Right renal pelvis (tissue), 4 donors: ENCODE results near the gene CORO2B. TPM values are rescaled to one million over a fixed set of nuclear protein-coding genes. Genes with fewer than 3 reads are reported as not detected.
"Not testable (repeated sequence)": the region's sequence is repeated elsewhere in the genome, so short reads cannot be mapped to it uniquely, and the experiment has no call there.

Source experiments
- DNase-seq, 4 donors: peaks; one replicate each; pipeline ENCODE4 v3.0.0-alpha.2; 2013; ENCODE audit warnings: low read depth in 4 of 4, low spot score in 3 of 4, missing footprints in 1 of 4
- polyA plus RNA-seq, 4 donors: library from polyadenylated mRNA; unstranded; fragments of 120-200 nt; gene quantifications; one replicate each; pipeline ENCODE4 v1.2.1, GENCODE V29; 2013; ENCODE audit not compliant: insufficient read length in 4 of 4

Gene CORO2B
- polyA plus RNA-seq, 4 donors: 22.1 to 27.9 (median 25.6) TPM

DNA sequence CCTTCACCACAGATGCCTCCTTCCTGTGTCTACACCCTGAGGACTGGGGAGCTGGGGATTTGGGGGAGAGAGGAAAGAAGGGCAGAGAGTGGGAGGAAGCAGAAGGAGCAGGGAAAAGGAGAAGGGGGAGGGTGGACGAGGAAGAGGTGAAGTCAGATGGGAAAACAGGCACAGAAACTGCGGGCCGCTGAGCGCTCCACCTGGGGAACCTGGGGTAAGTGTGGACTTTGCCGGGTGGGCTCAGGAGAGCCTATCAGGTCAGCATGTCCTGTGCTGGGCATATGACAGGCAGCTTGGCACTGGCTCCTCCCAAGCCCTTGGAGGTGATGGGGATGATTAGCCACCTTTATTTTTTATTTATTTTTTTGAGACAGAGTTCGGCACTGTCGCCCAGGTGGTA, 62.6 kb downstream of the CORO2B start:
- DNase-seq: no peak

GRCh38 chr15:68642491-68642845, 63.7 kb downstream of the CORO2B start:
- DNase-seq: no peak

- no peak for DNase-seq
These were observed 64.5 kb downstream of the CORO2B start for GRCh38 chr15:68643216-68643830.

DNA sequence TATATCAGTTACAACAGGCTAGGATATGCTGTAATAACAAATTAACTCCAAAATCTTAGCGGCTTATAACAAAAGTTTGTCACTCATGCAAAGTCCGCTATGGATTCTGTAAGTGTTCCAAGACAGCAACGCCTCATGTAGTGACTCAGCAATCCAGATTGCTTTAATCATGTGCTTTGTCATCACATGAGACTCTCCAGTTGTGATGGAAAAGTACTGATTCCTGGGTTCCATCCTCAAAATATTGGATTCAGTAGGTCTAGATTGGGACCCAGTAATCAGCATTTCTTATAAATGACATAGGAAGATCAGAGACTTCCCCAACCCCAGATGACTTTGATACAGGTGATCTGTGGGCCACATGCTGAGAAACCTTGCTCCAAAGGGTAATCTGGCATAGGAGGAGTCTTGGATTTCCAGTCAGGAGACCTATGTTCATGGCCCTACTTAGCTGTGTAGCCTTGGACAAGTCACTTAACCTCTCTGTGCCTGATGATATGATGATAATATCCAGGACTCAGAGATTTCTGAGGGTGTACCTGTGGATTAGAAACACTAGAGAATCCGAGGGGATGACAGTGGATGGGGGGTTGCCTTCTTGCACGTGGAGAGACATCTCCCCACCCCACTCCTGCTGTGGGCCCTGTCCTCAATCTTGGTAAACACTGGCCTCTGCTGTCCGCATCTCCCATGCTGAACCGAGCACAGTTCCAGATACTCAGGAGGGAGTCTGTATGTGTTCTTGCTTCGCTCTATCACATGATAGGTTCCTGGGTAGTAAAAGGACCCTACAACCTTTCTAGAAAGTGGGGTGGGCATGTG, 65.5 kb downstream of the CORO2B start:
- DNase-seq: no peak

GRCh38 chr15:68644996-68645395, 66.2 kb downstream of the CORO2B start:
- no peak for DNase-seq

- DNase-seq: no peak
These were observed 67.4 kb downstream of the CORO2B start for GRCh38 chr15:68646156-68646555.

DNA sequence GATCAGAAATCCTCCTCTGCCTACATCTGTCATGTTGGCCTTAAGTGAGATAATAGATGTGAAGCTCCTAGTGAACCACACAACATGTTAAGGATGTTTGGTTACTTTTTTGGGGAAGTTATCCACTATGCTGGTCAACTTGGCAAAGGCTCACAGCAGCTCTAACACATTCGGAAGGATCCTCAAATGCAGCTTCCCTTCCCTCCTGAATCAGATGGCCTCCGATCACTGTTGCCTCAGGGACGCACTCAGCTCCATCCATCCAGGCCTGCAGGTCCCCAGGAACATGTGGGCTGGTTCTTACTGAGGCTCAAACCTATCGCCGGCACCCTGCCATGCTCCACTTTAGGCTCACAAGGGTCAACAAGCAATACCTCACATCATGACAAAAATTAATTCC, 67.9 kb downstream of the CORO2B start:
- no peak for DNase-seq

DNA sequence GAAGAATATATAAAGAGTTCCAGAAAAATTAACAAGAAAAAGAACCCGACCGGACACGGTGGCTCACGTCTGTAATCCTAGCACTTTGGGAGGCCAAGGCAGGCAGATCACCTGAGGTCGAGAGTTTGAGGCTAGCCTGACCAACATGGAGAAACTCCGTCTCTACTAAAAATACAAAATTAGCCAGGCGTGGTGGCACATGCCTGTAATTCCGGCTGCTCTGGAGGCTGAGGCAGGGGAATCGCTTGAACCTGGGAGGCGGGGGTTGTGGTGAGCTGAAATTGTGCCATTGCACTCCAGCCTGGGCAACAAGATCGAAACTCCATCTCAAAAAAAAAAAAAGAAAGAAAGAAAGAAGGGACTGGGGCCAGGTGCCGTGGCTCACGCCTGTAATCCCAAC, 68.6 kb downstream of the CORO2B start:
- DNase-seq: not testable (repeated sequence)

DNA sequence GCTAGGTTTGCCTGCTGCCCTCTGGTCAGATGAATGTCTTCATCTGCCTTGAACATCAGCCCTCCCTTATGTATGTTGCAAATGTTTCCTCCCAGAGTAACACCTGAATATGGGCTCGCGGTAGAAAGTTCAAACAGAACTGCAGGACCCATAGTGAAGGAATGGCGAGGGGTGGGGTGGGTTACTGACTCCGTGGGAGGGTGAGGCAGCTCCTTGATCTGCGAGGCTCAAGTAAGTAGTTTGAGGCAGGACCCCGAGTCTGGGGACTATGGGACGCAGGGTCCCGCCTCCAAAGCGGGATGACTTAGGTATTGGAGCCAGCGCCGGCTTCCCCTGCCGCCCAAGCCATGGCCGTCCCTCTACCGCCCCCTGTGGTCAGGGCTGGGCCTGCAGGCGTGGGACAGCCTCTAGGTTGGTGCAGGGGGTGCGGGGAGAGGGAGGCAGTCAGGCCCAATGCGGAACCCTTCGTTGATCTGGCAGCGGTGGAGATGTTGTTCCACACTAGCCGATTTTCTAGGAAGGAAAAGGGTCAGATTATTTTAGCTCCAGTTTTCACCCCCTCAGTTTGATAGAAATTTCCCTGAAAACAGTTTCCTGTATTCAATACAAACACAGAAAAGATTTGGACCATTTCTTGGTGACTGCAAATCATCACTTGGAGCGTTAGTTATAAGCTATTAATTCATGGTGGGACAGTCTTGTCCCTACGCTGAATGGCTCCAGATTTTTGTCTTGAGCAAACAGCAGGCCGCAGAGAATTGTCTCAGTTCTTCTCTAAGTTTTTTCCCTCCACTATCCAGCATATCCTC, 72.3 kb downstream of the CORO2B start:
- DNase-seq: no peak

- DNase-seq: no peak
These were observed 73.2 kb downstream of the CORO2B start for GRCh38 chr15:68651916-68652525.

- no peak for DNase-seq
These were observed 74.3 kb downstream of the CORO2B start for GRCh38 chr15:68653031-68653635.

- DNase-seq: no peak
These were observed 75.0 kb downstream of the CORO2B start for GRCh38 chr15:68653801-68654200.

GRCh38 chr15:68654786-68655560, 76.2 kb downstream of the CORO2B start:
- DNase-seq: no peak

DNA sequence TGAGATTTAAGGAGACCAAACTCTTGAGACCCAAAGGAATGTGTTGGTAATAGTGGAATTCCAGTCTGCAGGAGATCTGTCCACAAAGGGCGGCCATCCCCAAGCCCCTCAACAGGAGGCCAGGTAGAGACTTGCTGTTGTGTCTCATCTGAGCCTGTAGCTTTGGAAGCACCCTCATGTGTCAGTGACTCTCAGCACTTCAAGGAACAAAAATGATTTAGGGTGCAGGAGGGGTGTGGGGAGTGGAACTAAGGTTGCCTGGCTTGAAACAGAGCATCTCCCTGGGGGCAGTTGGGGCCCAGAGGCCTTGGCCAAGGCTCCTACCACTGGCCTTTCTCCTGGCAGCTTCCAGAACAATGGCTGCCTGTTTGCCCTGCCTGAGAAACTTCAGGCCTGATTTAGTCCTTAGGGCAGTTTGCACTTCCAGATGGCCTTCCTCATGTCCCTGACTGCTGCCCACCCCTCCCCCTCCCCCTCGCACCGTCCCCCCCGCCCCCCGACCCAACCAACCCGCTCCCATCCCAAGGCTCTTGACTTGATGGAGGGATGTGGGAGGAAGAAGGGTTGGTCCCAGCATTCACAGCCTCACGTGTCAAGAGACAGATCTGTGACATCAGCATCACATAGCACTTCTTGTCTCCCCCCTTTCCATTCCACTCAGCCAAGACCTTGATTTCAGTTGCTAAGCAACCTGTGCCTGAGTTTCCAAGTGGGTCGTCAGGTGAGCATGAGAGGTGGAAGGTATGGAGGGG, 77.1 kb downstream of the CORO2B start:
- DNase-seq: no peak

DNA sequence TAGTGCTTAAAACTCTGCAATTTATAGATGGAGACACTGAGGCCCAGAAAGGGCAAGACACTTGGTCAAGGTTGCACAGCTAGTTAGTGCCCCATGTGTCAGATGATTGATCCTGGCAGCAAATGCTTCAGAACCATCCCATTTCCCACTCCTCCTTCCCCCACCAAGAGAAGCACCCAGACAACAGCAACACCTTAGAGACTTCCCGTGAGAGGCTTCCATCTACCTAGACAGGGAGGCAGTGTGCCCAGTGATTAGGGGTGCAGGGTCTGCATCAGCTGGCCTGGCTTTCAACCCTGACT, 77.6 kb downstream of the CORO2B start:
- no peak for DNase-seq

DNA sequence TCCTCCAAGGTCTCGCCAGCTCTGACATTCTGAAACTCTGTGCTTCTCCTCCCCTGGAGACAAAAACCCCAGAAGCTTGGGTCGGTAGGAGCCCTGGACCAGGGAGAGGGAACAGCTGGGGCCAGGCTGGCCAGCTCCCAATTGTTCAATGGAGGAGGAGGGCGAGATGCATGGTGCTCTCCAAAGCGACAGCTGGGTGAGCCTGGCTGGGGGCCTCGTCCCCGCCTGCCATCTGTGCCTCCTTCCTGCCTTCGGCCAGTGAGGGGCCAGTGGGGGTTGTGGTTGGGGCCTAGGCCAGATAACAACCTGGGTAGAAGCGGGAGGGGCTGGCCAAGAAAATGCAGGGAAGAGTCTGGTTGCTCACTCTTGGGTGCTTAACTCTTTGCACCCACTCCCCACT, 79.4 kb downstream of the CORO2B start:
- no peak for DNase-seq

DNA sequence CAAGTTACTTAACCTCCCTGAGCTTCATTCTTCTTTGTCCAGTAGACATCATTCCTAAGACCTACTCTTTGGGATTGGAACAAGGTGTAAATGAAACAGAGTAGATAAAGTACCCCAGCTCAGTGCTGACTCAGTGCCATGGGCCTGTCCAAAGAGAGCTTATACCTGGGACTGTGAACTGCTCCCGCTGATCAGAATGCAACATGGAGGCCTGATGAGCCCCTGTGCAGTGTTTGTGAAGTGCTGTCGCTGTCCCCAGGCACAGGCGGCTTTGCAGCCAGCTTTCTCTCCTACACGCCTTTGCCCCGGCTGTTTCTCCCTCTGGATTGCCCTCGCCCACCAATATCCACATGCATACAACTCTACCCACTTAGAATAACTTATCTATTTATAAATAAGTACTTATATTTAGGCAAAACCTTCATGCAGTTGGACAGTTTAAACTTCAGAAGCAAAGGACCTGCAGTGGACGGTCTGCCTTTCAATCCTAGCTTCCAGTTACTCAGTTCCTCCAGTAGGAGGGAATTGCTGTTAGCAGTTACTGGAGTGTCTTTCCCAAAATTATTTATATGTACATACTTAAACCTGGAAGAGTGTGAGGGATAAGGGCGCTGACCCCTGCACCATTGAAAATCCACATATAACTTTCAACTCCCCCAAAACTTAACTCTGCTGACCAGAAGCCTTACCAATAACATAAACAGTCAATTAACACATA, 80.0 kb downstream of the CORO2B start:
- no peak for DNase-seq

DNA sequence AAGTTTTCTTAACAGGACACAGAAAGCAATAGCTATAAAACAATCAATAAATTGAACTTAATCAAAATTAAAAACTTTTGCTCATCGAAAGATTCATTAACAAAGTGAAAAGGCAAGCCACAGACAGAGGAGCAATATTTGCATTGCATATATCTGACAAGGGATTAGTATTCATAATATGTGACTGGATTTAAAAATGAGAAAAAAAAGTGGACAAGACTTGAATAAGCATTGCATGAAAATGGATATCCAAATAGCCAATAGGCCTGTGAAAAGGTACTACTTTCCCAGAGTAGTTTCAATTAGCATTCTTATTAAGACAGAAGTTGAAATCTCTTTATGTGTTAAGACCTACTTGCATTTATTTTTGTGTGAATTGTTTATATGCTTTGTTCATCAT, 84.7 kb downstream of the CORO2B start:
- DNase-seq: no peak
